B cell (primary cell): ENCODE data around the gene CCDC28A. TPM values are rescaled to one million over a fixed set of nuclear protein-coding genes. Genes with fewer than 3 reads are reported as not detected.

ENCODE experiments used
- ATAC-seq: fragments of 200-7000 bp; cut with Tn5 transposase; one replicate; pipeline ENCODE4 v1.10.0; 2021; ENCODE audit warnings: low read depth, mild to moderate bottlenecking, moderate number of reproducible peaks, moderate library complexity
- CTCF ChIA-PET: fragments of 350-600 bp; sonication (Branson Sonifier 250); formaldehyde crosslinking; loops from one replicate; lab custom pipeline; 2021; ENCODE audit warnings: antibody characterized with exemption, inconsistent platforms; lab: Charles Lee
- POLR2A ChIA-PET: fragments of 350-600 bp; sonication (Branson Sonifier 250); formaldehyde crosslinking; loops from one replicate; lab custom pipeline; 2021; ENCODE audit warnings: antibody characterized with exemption; lab: Charles Lee
- DNase-seq: peaks from one replicate; pipeline ENCODE4 v3.0.0; 2013
- H2AFZ ChIP-seq: 2 replicates; pipeline ENCODE4 v1.6.1; 2012; ENCODE audit warnings: mild to moderate bottlenecking, low read depth, low read length; ENCODE audit not compliant: insufficient read depth, poor library complexity, severe bottlenecking
- H3K27ac ChIP-seq, 2 donors: 1 replicate in 1 of 2; 2 replicates in 1 of 2; pipeline ENCODE4 v1.5.1; 2012 to 2013; ENCODE audit warnings: low read length in 2 of 2, mild to moderate bottlenecking in 2 of 2, moderate library complexity in 1 of 2
- H3K27me3 ChIP-seq, 4 experiments: fragments of 200-600 bp in 1 of 4; sonication (generic) in 1 of 4; replicated peaks in 1 of 4; 1 replicate in 2 of 4; 2 replicates in 2 of 4; pipeline versions ENCODE4 v1.6.1 to v1.7.0; 2013 to 2016; ENCODE audit warnings: low read length in 3 of 4, mild to moderate bottlenecking in 2 of 4, mixed read lengths in 1 of 4, moderate library complexity in 1 of 4; ENCODE audit not compliant: insufficient read depth in 4 of 4, control insufficient read depth in 3 of 4; ENCODE audit errors: control extremely low read depth in 1 of 4
- H3K36me3 ChIP-seq, 2 experiments: replicated peaks in 1 of 2; 1 replicate in 1 of 2; 2 replicates in 1 of 2; pipeline versions ENCODE4 v1.6.1 to v1.7.1; 2013; ENCODE audit warnings: low read length in 1 of 2; ENCODE audit not compliant: insufficient read depth in 2 of 2, control insufficient read depth in 1 of 2; ENCODE audit errors: control extremely low read depth in 1 of 2, extremely low read depth in 1 of 2
- H3K4me1 ChIP-seq, 2 donors: fragments of 200-600 bp in 1 of 2; sonication (generic) in 1 of 2; 1 replicate in 1 of 2; 2 replicates in 1 of 2; pipeline versions ENCODE4 v1.5.1 to v1.6.1; 2013 to 2017; ENCODE audit warnings: low read length in 2 of 2; ENCODE audit not compliant: control insufficient read depth in 2 of 2, insufficient read depth in 2 of 2
- H3K4me2 ChIP-seq: replicated peaks from 2 replicates; pipeline ENCODE3; 2012; ENCODE audit warnings: mild to moderate bottlenecking, low read depth, low read length; ENCODE audit not compliant: poor library complexity, severe bottlenecking
- H3K4me3 ChIP-seq, 5 experiments: fragments of 200-600 bp in 1 of 5; sonication (generic) in 1 of 5; 1 replicate in 3 of 5; 2 replicates in 2 of 5; pipeline versions ENCODE4 v1.5.1 to v1.7.0; 2011 to 2016; ENCODE audit warnings: low read length in 4 of 5, mild to moderate bottlenecking in 4 of 5, low read depth in 2 of 5, control low read depth in 1 of 5, moderate library complexity in 1 of 5; ENCODE audit not compliant: insufficient read depth in 1 of 5; ENCODE audit errors: control extremely low read depth in 1 of 5, extremely low read depth in 1 of 5
- H3K79me2 ChIP-seq: fragments of 200-600 bp; sonication (generic); one replicate; pipeline ENCODE4 v1.6.0; 2016; ENCODE audit warnings: low read length; ENCODE audit not compliant: control insufficient read depth, insufficient read depth
- H3K9ac ChIP-seq: fragments of 200-600 bp; sonication (generic); 2 replicates; pipeline ENCODE4 v1.6.1; 2017; ENCODE audit warnings: mild to moderate bottlenecking, low read length, moderate library complexity
- H3K9me3 ChIP-seq, 3 donors: one replicate each; pipeline versions ENCODE4 v1.6.1 to v1.7.1; 2013; ENCODE audit warnings: low read length in 2 of 3; ENCODE audit not compliant: control insufficient read depth in 2 of 3, insufficient read depth in 1 of 3; ENCODE audit errors: control extremely low read depth in 1 of 3
- H4K20me1 ChIP-seq: 2 replicates; pipeline ENCODE4 v1.6.0; 2012; ENCODE audit warnings: mild to moderate bottlenecking, low read length; ENCODE audit not compliant: insufficient read depth, control insufficient read depth, poor library complexity, severe bottlenecking
- H3K27ac Mint-ChIP-seq: one replicate; pipeline ENCODE4 v1.8.0; 2021; ENCODE audit warnings: mixed read lengths
- H3K27me3 Mint-ChIP-seq: one replicate; pipeline ENCODE4 v1.8.0; 2021; ENCODE audit warnings: mixed read lengths
- H3K4me1 Mint-ChIP-seq: one replicate; pipeline ENCODE4 v1.8.0; 2021; ENCODE audit warnings: mixed read lengths
- H3K4me3 Mint-ChIP-seq: one replicate; pipeline ENCODE4 v1.8.0; 2021; ENCODE audit warnings: mixed read lengths
- H3K9me3 Mint-ChIP-seq: one replicate; pipeline ENCODE4 v1.8.0; 2022; ENCODE audit warnings: mixed read lengths; ENCODE audit not compliant: insufficient read depth
- CTCF ChIP-seq: fragments of 200-600 bp; IDR thresholded peaks from one replicate; pipeline ENCODE4 v1.8.0; 2022; ENCODE audit warnings: antibody characterized with exemption, mild to moderate bottlenecking
- EZH2 ChIP-seq: IDR thresholded peaks from 2 replicates; pipeline ENCODE4 v1.6.1; 2012; ENCODE audit warnings: borderline replicate concordance, low read depth, mild to moderate bottlenecking, moderate library complexity, low read length; ENCODE audit not compliant: insufficient read depth, poor library complexity, severe bottlenecking
- WGBS: methylation state at CpG from one replicate; pipeline ENCODE4 v1.1.5; 2013; ENCODE audit warnings: missing lambda C conversion rate; ENCODE audit not compliant: insufficient coverage; 5-methylcytosine and 5-hydroxymethylcytosine counted together
- intact Hi-C: fragments of 100-400 bp; cut with micrococcal nuclease; formaldehyde crosslinking; loops from one replicate; pipeline ENCODE4 v1.10.0; 2022
- polyA plus RNA-seq: library from polyadenylated mRNA; depleted of rRNA; stranded (reverse); fragments of >200 nt; gene quantifications from 2 replicates; pipeline ENCODE4 v1.2.3, GENCODE V29; 2012
- total RNA-seq, 2 donors: library from RNA; stranded (reverse); fragments of 120-200 nt in 1 of 2; gene quantifications; 1 replicate in 1 of 2; 2 replicates in 1 of 2; pipeline versions ENCODE4 v1.2.3 to v1.2.4, GENCODE V29; 2013 to 2022

The CCDC28A gene
- total and polyA plus RNA-seq, 2 donors (not counting 1 experiment from before 2014, with no cell fraction given): 14.4 to 26.9 TPM

- Mint-ChIP-seq H3K4me3 (no peak overlapping the region), H3K4me1 (no peaks in the 10 kb centered on the region), H3K27me3 (no peaks in the 10 kb centered on the region), H3K9me3 (no peaks in the 10 kb centered on the region), H3K27ac (no peak overlapping the region)
- Histone ChIP-seq H3K9ac (no peak overlapping the region), H3K36me3 (no peaks in the 10 kb centered on the region), H3K4me2 (no peak overlapping the region), H2AFZ (no peak overlapping the region), H4K20me1 (no peaks in the 10 kb centered on the region), H3K79me2 (no peaks in the 10 kb centered on the region), H3K27me3 (no peaks in the 10 kb centered on the region), H3K9me3 (no peaks in the 10 kb centered on the region), H3K27ac (no peak overlapping the region), H3K4me3 (no peak overlapping the region), H3K4me1 (no peaks in the 10 kb centered on the region)
- ChIA-PET CTCF (interaction anchor here (0.6 kb wide), 1 partner anchor 643 kb away, joined by 4 read pairs; no protein-coding TSS in a partner anchor), POLR2A (no interaction called here)
- 100% methylated on average over 1 of the region's 1 CpG for WGBS
- intact Hi-C loops: no loop called here
- ATAC-seq: no peak
- DNase-seq: no peak
- TF ChIP-seq EZH2 (no peak), CTCF (no peak)
Measured at GRCh38 chr6:138734585-138734984, 39.0 kb upstream of the CCDC28A start.

GRCh38 chr6:138736640-138737039 lies 36.9 kb upstream of the CCDC28A start:
- Mint-ChIP-seq H3K4me3 (no peak overlapping the region), H3K4me1 (no peaks in the 10 kb centered on the region), H3K9me3 (peaks cover 2% of the 10 kb centered on the region), H3K27me3 (no peaks in the 10 kb centered on the region), H3K27ac (no peak overlapping the region)
- Histone ChIP-seq H3K4me2 (no peak overlapping the region), H4K20me1 (no peaks in the 10 kb centered on the region), H3K4me3 (no peak overlapping the region), H3K9me3 (no peaks in the 10 kb centered on the region), H3K27ac (no peak overlapping the region), H3K9ac (no peak overlapping the region), H3K36me3 (no peaks in the 10 kb centered on the region), H2AFZ (no peak overlapping the region), H3K4me1 (no peaks in the 10 kb centered on the region), H3K27me3 (no peaks in the 10 kb centered on the region), H3K79me2 (no peaks in the 10 kb centered on the region)
- CTCF ChIA-PET: interaction anchor here (1.0 kb wide), 1 partner anchor 14 kb away, joined by 3 read pairs; no protein-coding TSS in a partner anchor
- no peak for ATAC-seq
- DNase-seq: no peak
- POLR2A ChIA-PET: no interaction called here
- TF ChIP-seq CTCF (no peak), EZH2 (no peak)
- intact Hi-C loops: no loop called here
- 85% methylated on average over 3 of the region's 5 CpGs for WGBS
